Natural killer cell treated with Interleukin-12 subunit alpha and Interleukin-12 subunit beta and Interleukin-15 and Interleukin-18, amount 100 ng/mL, for 72 hours (primary cell): ENCODE measurements around the gene SRPK1. TPM values are rescaled to one million over a fixed set of nuclear protein-coding genes. Genes with fewer than 3 reads are reported as not detected.

ENCODE experiments used
- ATAC-seq, 2 donors: fragments of 150-1000 bp; cut with Tn5 transposase in 1 of 2; sonication (Bioruptor Pico), chemical (Tn5 transposase) in 1 of 2; 2 replicates each; pipeline ENCODE4 v1.10.0; 2021
- DNase-seq: peaks from one replicate; pipeline ENCODE4 v3.0.0; 2022; ENCODE audit warnings: low spot score
- H3K27ac Mint-ChIP-seq, 2 donors: 1 replicate in 1 of 2; 2 replicates in 1 of 2; pipeline ENCODE4 v1.8.0; 2022; ENCODE audit warnings: mixed read lengths in 2 of 2, mild to moderate bottlenecking in 1 of 2, moderate library complexity in 1 of 2
- H3K27me3 Mint-ChIP-seq, 2 donors: 1 replicate in 1 of 2; 2 replicates in 1 of 2; pipeline ENCODE4 v1.8.0; 2022; ENCODE audit warnings: mixed read lengths in 2 of 2
- H3K36me3 Mint-ChIP-seq: one replicate; pipeline ENCODE4 v1.8.0; 2022; ENCODE audit warnings: mixed read lengths
- H3K4me1 Mint-ChIP-seq, 2 donors: 1 replicate in 1 of 2; 2 replicates in 1 of 2; pipeline ENCODE4 v1.8.0; 2022; ENCODE audit warnings: low read depth in 2 of 2, mixed read lengths in 2 of 2, mild to moderate bottlenecking in 1 of 2
- H3K4me3 Mint-ChIP-seq: one replicate; pipeline ENCODE4 v1.8.0; 2022; ENCODE audit warnings: mixed read lengths
- H3K9me3 Mint-ChIP-seq: 2 replicates; pipeline ENCODE4 v1.8.0; 2022; ENCODE audit warnings: mixed read lengths
- total RNA-seq, 2 donors: library from RNA; stranded (reverse); gene quantifications; one replicate each; pipeline ENCODE4 v1.2.3, GENCODE V29; 2022

SRPK1 gene
- total RNA-seq, 2 donors from 2014 or later, result 70.6 to 140 TPM

DNA sequence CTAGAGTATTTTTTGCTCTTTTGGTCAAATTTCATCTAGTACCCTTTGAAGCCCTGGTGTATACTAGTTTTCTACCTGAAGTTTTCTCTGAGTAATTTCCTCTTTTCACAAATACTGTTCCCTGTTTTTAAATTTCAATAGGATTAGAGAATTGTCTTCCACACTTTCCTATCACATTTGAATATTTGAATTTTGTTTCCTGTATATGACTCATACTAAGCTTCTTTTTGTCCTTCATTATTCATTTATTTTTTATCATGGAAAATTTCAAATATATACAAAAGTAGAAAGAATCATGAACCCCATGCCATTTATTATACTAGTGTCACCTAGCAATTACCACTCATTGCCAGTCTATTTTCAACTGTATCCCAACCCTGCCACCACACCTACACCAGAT is 63.0 kb downstream of the SRPK1 start:
- Mint-ChIP-seq H3K4me1 (peaks cover 5 to 9% of the 10 kb centered on the region in 2 donors), H3K4me3 (no peak overlapping the region), H3K36me3 (peaks cover 29% of the 10 kb centered on the region), H3K27ac (no peak overlapping the region), H3K9me3 (no peaks in the 10 kb centered on the region), H3K27me3 (no peaks in the 10 kb centered on the region)
- no peak for ATAC-seq
- no peak for DNase-seq

DNA sequence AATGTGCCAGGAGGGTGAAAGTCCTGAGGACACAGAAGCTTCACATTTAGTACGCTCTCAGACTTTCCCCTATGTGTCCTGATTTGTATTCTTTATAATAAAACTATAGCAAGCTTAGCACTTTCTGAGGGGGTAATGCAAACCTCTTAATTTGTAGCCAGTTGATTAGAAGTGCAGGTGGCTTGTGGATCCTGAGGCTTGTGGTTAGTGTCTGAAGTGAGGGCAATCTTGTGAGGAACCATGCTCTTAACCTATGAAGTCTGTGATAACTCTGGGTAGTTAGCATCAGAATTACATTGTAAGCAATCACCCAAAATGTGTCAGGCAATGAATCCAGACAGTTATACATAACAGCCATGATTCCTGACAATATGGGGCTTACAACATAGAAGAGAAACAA is 64.6 kb downstream of the SRPK1 start:
- DNase-seq, result no peak
- no peaks in the 10 kb centered on the region for H3K4me1 Mint-ChIP-seq
- H3K4me3 Mint-ChIP-seq, result no peak overlapping the region
- H3K9me3 Mint-ChIP-seq, result no peaks in the 10 kb centered on the region
- ATAC-seq, result no peak
- H3K27ac Mint-ChIP-seq, result no peak overlapping the region
- no peaks in the 10 kb centered on the region for H3K27me3 Mint-ChIP-seq
- peaks cover 33% of the 10 kb centered on the region for H3K36me3 Mint-ChIP-seq

DNA sequence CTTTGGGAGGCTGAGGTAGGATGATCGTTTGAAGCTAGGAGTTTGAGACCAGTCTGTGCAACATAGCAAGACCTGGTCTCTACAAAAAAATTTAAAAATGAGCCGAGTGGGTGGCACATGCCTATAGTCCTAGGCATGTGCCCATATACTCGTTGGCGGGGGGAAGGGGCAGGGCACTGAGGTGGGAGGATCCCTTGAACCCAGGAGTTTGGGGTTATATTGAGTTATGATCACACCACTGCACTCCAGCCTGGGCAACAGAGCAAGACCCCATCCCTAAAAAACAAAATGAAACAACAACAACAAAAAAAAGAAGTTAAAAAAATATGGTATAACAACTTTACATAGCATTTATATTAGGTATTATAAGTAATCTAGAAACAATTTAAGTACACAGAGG is 67.9 kb downstream of the SRPK1 start:
- Mint-ChIP-seq H3K4me1 (no peaks in the 10 kb centered on the region), H3K36me3 (peaks cover 45% of the 10 kb centered on the region), H3K27me3 (no peaks in the 10 kb centered on the region), H3K4me3 (no peak overlapping the region), H3K9me3 (no peaks in the 10 kb centered on the region), H3K27ac (no peak overlapping the region)
- no peak for ATAC-seq
- DNase-seq, result no peak

DNA sequence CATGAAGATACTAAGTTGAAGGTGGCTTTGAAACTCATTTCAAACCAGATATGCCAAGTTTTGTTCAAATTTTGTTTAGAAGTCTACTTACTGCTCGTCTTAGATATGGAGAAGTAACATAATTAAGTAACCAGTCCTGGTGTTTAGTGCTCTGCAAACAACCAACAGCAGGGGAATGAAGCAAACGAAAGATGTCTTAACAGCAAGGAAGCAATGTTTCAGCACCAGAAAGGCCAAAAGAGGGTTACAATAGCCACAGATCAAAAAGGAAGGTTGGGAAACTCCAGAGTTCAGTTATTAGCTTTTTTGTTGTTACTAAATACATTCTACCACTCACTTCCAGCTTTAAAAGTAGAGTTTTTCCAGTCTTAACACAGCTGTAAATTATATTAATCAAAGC is 70.7 kb downstream of the SRPK1 start:
- Mint-ChIP-seq H3K27ac (no peak overlapping the region), H3K36me3 (peaks cover 44% of the 10 kb centered on the region), H3K27me3 (no peaks in the 10 kb centered on the region), H3K4me3 (no peak overlapping the region), H3K9me3 (no peaks in the 10 kb centered on the region), H3K4me1 (no peaks in the 10 kb centered on the region)
- DNase-seq (no peak), ATAC-seq (no peak)

DNA sequence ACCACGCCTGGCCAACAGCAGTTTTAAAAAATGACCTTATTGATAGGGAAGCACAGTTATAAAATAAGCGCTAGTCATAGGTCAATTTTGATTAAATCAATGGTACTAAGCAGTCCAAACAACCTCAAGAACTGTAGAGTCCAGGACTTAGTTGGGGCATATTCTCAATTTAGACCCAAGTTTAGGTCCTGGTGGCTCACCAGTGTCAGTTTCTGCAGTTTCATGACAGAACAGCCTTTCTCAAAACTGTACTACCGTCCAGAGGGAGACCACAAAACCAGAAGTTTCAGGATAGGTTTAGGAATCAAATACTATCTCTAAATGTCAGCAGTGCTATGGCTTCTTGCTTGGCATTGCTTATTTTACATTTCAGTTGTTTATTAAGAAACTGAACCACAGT is 76.6 kb downstream of the SRPK1 start:
- ATAC-seq, result no peak
- peaks cover 20% of the 10 kb centered on the region for H3K36me3 Mint-ChIP-seq

DNA sequence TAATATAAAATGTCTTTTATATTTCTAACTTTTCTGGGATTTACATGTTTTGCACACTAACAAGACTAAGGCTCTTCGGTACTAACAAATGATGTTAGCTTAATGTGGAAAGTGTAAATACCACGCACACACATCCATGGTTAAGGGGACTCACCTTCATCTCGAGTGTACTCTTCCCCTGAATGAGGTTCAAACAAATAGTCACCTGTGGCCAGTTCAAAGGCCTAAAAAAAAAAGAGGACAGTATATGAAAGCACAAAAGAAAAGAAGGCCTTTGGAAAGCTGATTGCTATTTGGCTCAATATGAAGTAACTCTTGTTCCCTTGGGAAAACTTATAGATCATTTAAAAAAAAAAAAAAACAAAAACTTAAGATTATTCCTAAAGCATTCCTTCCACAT is 78.5 kb downstream of the SRPK1 start:
- Mint-ChIP-seq H3K36me3 (peaks cover 16% of the 10 kb centered on the region), H3K27ac (no peak overlapping the region), H3K4me1 (no peaks in the 10 kb centered on the region), H3K9me3 (no peaks in the 10 kb centered on the region), H3K4me3 (no peak overlapping the region), H3K27me3 (no peaks in the 10 kb centered on the region)
- DNase-seq (no peak), ATAC-seq (no peak)

More for the DNA sequence above, 76.6 kb downstream of the SRPK1 start:
- H3K27me3 Mint-ChIP-seq, result no peaks in the 10 kb centered on the region
- no peak overlapping the region for H3K4me3 Mint-ChIP-seq
- no peaks in the 10 kb centered on the region for H3K4me1 Mint-ChIP-seq
- no peak for DNase-seq
- no peak overlapping the region for H3K27ac Mint-ChIP-seq
- no peaks in the 10 kb centered on the region for H3K9me3 Mint-ChIP-seq

DNA sequence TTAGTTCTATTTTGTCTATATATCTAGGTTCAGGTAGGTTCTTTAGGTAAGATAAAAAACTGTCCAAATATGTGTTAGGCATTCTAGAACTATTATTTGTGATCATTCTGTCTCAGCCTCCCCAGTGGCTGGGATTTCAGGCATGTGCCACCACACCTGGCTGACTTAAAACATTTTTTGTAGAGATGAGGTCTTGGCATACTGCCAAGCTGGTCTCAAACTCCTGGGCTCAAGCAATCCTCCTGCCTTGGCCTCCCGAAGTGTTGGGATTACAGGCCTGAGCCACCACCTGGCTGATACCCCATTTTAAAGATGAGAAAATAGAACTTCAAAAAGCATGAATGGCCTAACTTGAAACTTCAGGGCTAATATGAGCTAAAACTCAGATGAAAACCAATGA is 81.9 kb downstream of the SRPK1 start:
- H3K27me3 Mint-ChIP-seq, result no peaks in the 10 kb centered on the region
- no peak for DNase-seq
- no peaks in the 10 kb centered on the region for H3K9me3 Mint-ChIP-seq
- H3K36me3 Mint-ChIP-seq, result peaks cover 17% of the 10 kb centered on the region
- H3K27ac Mint-ChIP-seq, result no peak overlapping the region
- H3K4me3 Mint-ChIP-seq, result no peak overlapping the region
- no peak for ATAC-seq
- H3K4me1 Mint-ChIP-seq, result no peaks in the 10 kb centered on the region

DNA sequence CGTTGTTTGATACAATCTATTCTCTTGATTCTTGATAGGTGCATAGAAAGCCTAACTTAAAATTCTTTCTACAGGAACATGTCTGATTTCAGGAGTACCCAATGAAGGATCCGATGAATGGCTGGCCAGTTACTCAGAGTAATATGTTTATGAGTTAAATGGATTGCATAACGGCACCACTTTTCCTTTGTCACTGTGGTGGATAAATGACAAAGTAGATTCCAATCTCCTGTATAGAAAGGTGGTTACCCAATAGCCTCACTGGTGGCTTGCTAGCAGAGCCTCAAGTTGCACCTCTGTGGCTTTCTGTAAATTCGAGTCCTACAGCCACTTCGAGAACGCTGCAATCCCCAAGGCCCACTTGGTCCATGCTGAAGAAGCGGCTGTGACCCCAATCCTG is 87.4 kb downstream of the SRPK1 start:
- ATAC-seq, result peak in 1 of 2 donors; percentile 48
- Mint-ChIP-seq H3K27ac (peak overlapping the region in 1 of 2 donors; percentile 43), H3K36me3 (peaks cover 22% of the 10 kb centered on the region), H3K4me1 (no peaks in the 10 kb centered on the region), H3K27me3 (no peaks in the 10 kb centered on the region), H3K4me3 (no peak overlapping the region), H3K9me3 (no peaks in the 10 kb centered on the region)
- DNase-seq, result no peak

DNA sequence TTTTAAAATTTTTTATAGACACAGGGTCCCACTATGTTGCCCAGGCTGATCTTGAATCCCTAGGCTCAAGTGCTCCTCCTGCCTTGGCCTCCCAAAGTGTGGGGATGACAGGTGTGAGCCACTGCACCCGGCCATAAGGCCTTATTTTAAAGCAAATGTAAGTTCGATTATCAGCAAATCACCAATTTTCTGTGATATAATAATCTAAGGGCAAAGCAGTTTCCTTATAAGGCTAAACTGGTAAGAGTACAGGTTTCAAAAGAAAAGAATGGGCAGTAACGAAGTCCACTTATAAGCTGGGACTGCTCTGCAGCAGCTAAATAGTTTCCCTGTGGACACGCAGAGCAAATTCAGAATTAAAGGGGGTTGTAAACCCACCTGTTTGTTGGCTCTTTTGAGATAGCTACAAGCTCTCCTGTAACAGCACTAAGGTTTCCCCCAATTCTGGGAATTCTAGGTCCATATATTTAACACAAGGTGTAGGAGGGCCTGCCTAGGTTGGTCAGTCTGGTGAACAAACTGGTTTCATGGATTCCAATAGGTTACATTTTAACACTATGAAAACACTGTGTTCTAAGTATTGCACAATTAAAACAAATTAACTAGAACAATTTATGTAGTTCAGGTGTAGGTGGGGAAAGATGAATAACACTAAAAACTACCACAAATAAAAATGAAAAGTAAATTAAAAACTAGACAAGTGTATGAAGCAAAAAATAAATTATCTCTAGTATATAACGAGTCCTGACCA is 89.5 kb downstream of the SRPK1 start:
- H3K27ac Mint-ChIP-seq, result no peak overlapping the region
- no peak overlapping the region for H3K4me3 Mint-ChIP-seq
- no peak for DNase-seq
- H3K36me3 Mint-ChIP-seq, result peaks cover 15% of the 10 kb centered on the region
- H3K4me1 Mint-ChIP-seq, result no peaks in the 10 kb centered on the region
- ATAC-seq, result no peak
- no peaks in the 10 kb centered on the region for H3K27me3 Mint-ChIP-seq
- H3K9me3 Mint-ChIP-seq, result no peaks in the 10 kb centered on the region

DNA sequence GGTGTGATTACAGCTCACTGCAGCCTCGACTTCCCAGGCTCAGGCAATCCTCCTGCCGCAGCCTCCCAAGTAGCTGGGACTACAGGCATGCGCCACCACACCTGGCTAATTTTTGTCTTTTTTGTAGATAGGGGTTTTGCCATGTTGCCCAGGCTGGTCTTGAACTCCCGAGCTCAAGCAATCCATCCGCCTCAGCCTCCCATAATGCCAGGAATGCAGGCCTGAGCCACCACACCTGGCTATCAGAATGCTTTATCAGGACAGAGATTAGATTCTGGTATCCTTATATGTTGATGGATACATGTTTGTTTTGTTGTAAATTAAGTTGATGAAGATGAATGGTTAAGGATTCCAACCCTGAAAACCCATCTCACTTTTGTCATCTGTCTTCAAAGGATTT is 91.6 kb downstream of the SRPK1 start:
- DNase-seq (no peak), ATAC-seq (no peak)
- H3K27me3 Mint-ChIP-seq, result no peaks in the 10 kb centered on the region
- H3K9me3 Mint-ChIP-seq, result no peaks in the 10 kb centered on the region
- H3K27ac Mint-ChIP-seq, result no peak overlapping the region
- H3K4me1 Mint-ChIP-seq, result no peaks in the 10 kb centered on the region
- no peak overlapping the region for H3K4me3 Mint-ChIP-seq
- peaks cover 8% of the 10 kb centered on the region for H3K36me3 Mint-ChIP-seq

DNA sequence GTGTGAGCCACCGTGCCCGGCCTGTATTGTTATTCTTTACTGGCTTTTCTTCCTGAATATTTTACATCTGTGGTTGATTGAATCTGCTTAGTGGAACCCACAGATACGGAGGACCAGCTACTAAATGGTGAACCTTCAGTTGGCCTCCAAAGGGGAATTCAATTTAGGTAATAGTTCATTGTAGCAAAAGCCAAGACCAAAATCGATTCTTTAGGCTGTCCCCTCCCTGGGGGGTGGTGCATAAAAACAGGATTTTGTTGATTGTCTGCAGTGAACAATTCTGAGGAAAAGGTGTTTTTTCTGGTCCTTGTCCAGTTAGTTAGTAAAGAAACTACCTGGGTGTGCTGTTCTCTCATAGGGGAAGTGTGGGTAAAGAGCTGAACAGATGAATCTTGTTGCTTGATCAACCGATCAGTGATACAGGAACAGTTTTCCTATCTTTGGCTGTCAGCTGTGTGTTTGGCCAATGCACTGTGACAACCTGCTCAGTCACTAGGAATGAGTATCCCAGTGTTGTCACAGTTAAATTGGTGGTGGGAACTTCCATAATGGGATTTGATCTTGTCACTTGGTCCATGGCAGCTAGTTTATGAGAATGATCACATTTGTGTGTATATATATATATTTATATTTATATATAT is 96.2 kb downstream of the SRPK1 start:
- Mint-ChIP-seq H3K27ac (no peak overlapping the region), H3K27me3 (no peaks in the 10 kb centered on the region), H3K4me3 (no peak overlapping the region), H3K4me1 (no peaks in the 10 kb centered on the region), H3K9me3 (no peaks in the 10 kb centered on the region), H3K36me3 (no peaks in the 10 kb centered on the region)
- DNase-seq, result no peak
- no peak for ATAC-seq

DNA sequence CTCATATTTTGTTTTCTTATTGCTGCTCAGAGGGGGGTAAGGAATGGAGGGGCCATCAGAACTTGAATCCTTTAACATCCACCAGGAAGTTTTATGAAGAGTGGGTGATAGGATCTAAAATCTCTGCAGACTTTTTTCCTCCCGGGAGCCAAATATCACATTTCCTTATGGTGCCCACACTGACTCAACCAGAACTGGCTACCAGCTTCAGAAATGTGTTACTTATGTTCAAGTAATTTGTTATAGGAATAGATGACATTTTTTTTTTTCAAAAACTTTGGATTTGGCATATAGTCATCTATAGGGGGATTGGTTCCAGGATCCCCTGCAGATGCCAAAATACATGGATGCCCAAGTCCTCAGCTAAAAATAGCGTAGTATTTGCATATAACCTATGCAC is 97.3 kb downstream of the SRPK1 start:
- no peak for DNase-seq
- no peak overlapping the region for H3K27ac Mint-ChIP-seq
- no peaks in the 10 kb centered on the region for H3K36me3 Mint-ChIP-seq

DNA sequence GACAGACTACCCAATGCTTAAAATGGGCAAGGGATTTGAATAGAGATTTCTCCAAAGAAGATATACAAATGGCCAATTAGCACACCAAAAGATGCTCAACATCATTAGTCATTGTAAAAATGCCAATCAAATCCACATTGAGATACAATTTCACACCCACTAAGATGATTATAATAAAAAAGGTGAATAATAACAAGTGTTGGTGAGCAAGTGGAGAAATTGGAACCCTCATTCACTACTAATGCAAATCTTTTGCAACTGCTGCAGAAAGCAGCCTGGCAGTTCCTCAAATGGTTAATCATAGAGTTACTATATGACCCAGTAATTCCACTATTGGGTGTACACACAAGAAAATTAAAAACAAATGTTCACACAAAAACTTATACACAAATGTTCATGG is 103.4 kb downstream of the SRPK1 start:
- ATAC-seq (no peak), DNase-seq (no peak)
- H3K27me3 Mint-ChIP-seq, result peaks cover 0 to 6% of the 10 kb centered on the region in 2 donors
- H3K27ac Mint-ChIP-seq, result no peak overlapping the region
- H3K36me3 Mint-ChIP-seq, result no peaks in the 10 kb centered on the region
- H3K4me1 Mint-ChIP-seq, result no peaks in the 10 kb centered on the region
- H3K4me3 Mint-ChIP-seq, result no peak overlapping the region
- H3K9me3 Mint-ChIP-seq, result no peaks in the 10 kb centered on the region

More for the DNA sequence above, 97.3 kb downstream of the SRPK1 start:
- no peak for ATAC-seq
- no peak overlapping the region for H3K4me3 Mint-ChIP-seq
- no peaks in the 10 kb centered on the region for H3K4me1 Mint-ChIP-seq
- H3K9me3 Mint-ChIP-seq, result no peaks in the 10 kb centered on the region
- H3K27me3 Mint-ChIP-seq, result peaks cover 0 to 3% of the 10 kb centered on the region in 2 donors

DNA sequence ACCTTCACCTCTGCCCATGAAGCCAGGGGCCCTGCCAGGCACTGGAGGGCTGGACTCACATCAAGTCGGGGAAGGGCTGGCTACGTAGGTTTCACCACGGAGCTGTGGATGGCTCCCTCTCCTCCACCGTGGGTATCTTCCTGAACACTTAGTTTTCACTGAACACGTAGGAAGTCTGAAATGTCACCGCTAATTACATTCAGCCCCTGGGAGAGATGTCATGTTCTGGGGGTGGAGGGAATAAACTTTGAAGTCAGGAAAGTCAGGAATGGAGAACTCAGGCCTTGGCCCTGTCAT is 109.3 kb downstream of the SRPK1 start:
- no peak for ATAC-seq
- Mint-ChIP-seq H3K4me3 (peak overlapping the region; percentile 54), H3K9me3 (no peaks in the 10 kb centered on the region), H3K27me3 (peaks cover 12% of the 10 kb centered on the region in 2 donors), H3K27ac (peak overlapping the region in 1 of 2 donors; percentile 87), H3K4me1 (peaks cover 0 to 7% of the 10 kb centered on the region in 2 donors), H3K36me3 (no peaks in the 10 kb centered on the region)
- DNase-seq, result no peak
